Transverse colon (tissue), 4 donors: ENCODE measurements around the gene OR5A2. TPM values are rescaled to one million over a fixed set of nuclear protein-coding genes. Genes with fewer than 3 reads are reported as not detected.

Experiments
- DNase-seq: peaks from one replicate; pipeline ENCODE4 v3.0.0-alpha.2; 2019
- H3K27ac ChIP-seq, 4 donors: fragments of 200-600 bp; sonication (generic); 2 replicates each; pipeline ENCODE4 v1.5.1; 2016 to 2018; ENCODE audit warnings: inconsistent platforms in 4 of 4
- H3K27me3 ChIP-seq: fragments of 200-600 bp; sonication (generic); 2 replicates; pipeline ENCODE4 v1.5.1; 2017; ENCODE audit warnings: inconsistent platforms
- H3K36me3 ChIP-seq, 4 donors: fragments of 200-600 bp; sonication (generic); 2 replicates each; pipeline ENCODE4 v1.5.1; 2017 to 2019; ENCODE audit warnings: inconsistent platforms in 4 of 4
- H3K4me1 ChIP-seq, 4 donors: fragments of 200-600 bp; sonication (generic); 2 replicates each; pipeline ENCODE4 v1.5.1; 2017 to 2020; ENCODE audit warnings: inconsistent platforms in 4 of 4
- H3K4me3 ChIP-seq, 4 donors: fragments of 200-600 bp; sonication (generic); 1 replicate in 1 of 4; 2 replicates in 3 of 4; pipeline versions ENCODE4 v1.5.1 to v1.6.1; 2017 to 2019; ENCODE audit warnings: inconsistent platforms in 4 of 4
- H3K9me3 ChIP-seq, 2 donors: fragments of 200-600 bp; sonication (generic); 2 replicates each; pipeline ENCODE4 v1.5.1; 2017 to 2019; ENCODE audit warnings: inconsistent platforms in 2 of 2
- EP300 ChIP-seq: sonication (generic); formaldehyde crosslinking; IDR thresholded peaks from one replicate; pipeline ENCODE4 v1.6.1; 2017; ENCODE audit warnings: antibody characterized with exemption, low read depth
- POLR2A ChIP-seq: fragments of 450-650 bp; IDR thresholded peaks from one replicate; pipeline ENCODE4 v1.6.1; 2016; ENCODE audit warnings: antibody characterized with exemption, mild to moderate bottlenecking, moderate library complexity
- POLR2AphosphoS5 ChIP-seq, 3 donors: sonication (generic); formaldehyde crosslinking; IDR thresholded peaks; one replicate each; pipeline ENCODE4 v1.6.1; 2016; ENCODE audit warnings: antibody characterized with exemption in 3 of 3
- WGBS, 2 donors: methylation state at CpG; one replicate each; pipeline ENCODE4 v1.1.5; 2018; ENCODE audit warnings: low coverage in 1 of 2; 5-methylcytosine and 5-hydroxymethylcytosine counted together
- in situ Hi-C, 4 donors: fragments of 200-750 bp; cut with MboI; loops; one replicate each; pipeline versions ENCODE4 v1.15.0 to v1.15.1; 2017; ENCODE audit warnings: low sequenced_read_pairs in 3 of 4, low pct_ligation_motif_present in 1 of 4, low pct_unique_long_range_greater_than_20kb in 1 of 4
- intact Hi-C: fragments of 100-400 bp; cut with DNase I; formaldehyde crosslinking; loops from one replicate; pipeline ENCODE4 v1.15.1; 2023; ENCODE audit warnings: low total_unique reads
- total RNA-seq, 4 donors: library from RNA; depleted of rRNA; stranded (reverse); fragments of >200 nt; gene quantifications; one replicate each; pipeline ENCODE4 v1.1.0, GENCODE V29; 2016
- TF ChIP-seq, protein P1 (sequence below), 5 experiments: fragments of 200-600 bp in 3 of 5; fragments of 450-650 bp in 2 of 5; sonication (generic) in 3 of 5; IDR thresholded peaks; 1 replicate in 2 of 5; 2 replicates in 3 of 5; pipeline ENCODE4 v1.5.1; 2016 to 2017; ENCODE audit warnings: antibody characterized with exemption in 5 of 5, inconsistent platforms in 3 of 5, mild to moderate bottlenecking in 2 of 5, moderate library complexity in 1 of 5

OR5A2 gene
- total RNA-seq, 4 donors from 2014 or later: not detected

DNA sequence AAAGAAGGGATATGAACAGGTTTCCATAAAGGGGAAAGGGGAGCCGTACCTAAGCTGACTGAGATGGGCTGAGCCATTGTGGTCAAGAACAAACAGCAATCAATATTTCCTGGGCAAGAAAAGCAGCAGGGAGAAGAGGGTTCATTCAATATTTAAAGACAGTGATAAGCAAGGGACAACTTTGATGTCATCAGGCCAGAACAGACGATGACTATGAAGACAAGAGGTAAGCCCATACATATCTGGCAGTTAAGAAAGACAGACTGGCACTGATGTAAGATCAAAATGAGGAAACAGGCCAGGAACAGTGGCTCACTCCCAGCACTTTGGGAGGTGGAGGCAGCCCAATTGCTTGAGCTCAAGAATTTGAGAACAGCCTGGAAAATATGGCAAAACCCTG is 2.4 kb downstream of the OR5A2 start:
- Histone ChIP-seq H3K4me3 (no peak overlapping the region), H3K4me1 (no peaks in the 10 kb centered on the region), H3K27ac (no peak overlapping the region), H3K36me3 (no peaks in the 10 kb centered on the region), H3K9me3 (no peaks in the 10 kb centered on the region), H3K27me3 (no peaks in the 10 kb centered on the region)
- in situ Hi-C loops: no loop called here
- TF ChIP-seq EP300 (no peak), POLR2A (no peak), POLR2AphosphoS5 (IDR thresholded peaks at IDR 0.05) (no peak)
- TF ChIP-seq, protein P1, sequence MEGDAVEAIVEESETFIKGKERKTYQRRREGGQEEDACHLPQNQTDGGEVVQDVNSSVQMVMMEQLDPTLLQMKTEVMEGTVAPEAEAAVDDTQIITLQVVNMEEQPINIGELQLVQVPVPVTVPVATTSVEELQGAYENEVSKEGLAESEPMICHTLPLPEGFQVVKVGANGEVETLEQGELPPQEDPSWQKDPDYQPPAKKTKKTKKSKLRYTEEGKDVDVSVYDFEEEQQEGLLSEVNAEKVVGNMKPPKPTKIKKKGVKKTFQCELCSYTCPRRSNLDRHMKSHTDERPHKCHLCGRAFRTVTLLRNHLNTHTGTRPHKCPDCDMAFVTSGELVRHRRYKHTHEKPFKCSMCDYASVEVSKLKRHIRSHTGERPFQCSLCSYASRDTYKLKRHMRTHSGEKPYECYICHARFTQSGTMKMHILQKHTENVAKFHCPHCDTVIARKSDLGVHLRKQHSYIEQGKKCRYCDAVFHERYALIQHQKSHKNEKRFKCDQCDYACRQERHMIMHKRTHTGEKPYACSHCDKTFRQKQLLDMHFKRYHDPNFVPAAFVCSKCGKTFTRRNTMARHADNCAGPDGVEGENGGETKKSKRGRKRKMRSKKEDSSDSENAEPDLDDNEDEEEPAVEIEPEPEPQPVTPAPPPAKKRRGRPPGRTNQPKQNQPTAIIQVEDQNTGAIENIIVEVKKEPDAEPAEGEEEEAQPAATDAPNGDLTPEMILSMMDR (IDR thresholded peaks at IDR 0.05): no peak
- intact Hi-C loops: no loop called here
- WGBS, 2 donors: 79 to 80% methylated on average over 1 to 2 of the region's 2 CpGs
- no peak for DNase-seq

DNA sequence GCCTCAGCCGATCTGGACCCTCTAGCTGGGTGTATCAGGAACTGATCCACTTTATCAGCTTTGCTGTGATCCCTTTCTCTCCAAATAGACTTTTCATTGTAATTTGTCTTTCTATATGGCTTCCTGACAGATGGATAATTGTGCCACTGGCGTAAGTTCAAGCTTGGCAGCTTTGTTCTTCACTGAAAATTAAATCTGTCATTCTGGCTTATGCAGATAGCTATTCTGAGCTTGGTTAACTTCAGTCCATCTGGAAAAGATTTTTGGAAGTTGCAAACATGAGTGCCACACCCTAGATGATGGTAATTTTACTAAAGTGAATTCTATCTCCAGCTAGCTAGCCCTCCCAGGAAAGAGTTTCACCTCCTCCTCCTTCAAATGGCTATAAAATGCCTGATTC is 8.1 kb downstream of the OR5A2 start:
- TF ChIP-seq EP300: no peak
- TF ChIP-seq, protein P1 (IDR thresholded peaks at IDR 0.05): no peak
- TF ChIP-seq POLR2A: no peak
- no peak for TF ChIP-seq POLR2AphosphoS5 (IDR thresholded peaks at IDR 0.05)
- Histone ChIP-seq H3K36me3 (no peaks in the 10 kb centered on the region), H3K27ac (no peak overlapping the region), H3K27me3 (no peaks in the 10 kb centered on the region), H3K4me3 (no peak overlapping the region), H3K9me3 (no peaks in the 10 kb centered on the region), H3K4me1 (no peaks in the 10 kb centered on the region)
- 60 to 68% methylated on average over 1 to 2 of the region's 2 CpGs for WGBS, 2 donors
- in situ Hi-C loops: no loop called here
- intact Hi-C loops: no loop called here
- no peak for DNase-seq

- Histone ChIP-seq H3K36me3 (no peaks in the 10 kb centered on the region), H3K4me3 (no peak overlapping the region), H3K4me1 (no peaks in the 10 kb centered on the region), H3K27ac (no peak overlapping the region), H3K9me3 (no peaks in the 10 kb centered on the region), H3K27me3 (no peaks in the 10 kb centered on the region)
- in situ Hi-C loops: no loop called here
- 49 to 53% methylated on average over 5 of the region's 5 CpGs for WGBS, 2 donors
- DNase-seq: no peak
- intact Hi-C loops: no loop called here
- TF ChIP-seq POLR2A: no peak
- no peak for TF ChIP-seq POLR2AphosphoS5 (IDR thresholded peaks at IDR 0.05)
- TF ChIP-seq, protein P1 (IDR thresholded peaks at IDR 0.05): no peak
- no peak for TF ChIP-seq EP300
These were observed 9.2 kb downstream of the OR5A2 start for GRCh38 chr11:59417023-59417422.

GRCh38 chr11:59416613-59417012 is 9.6 kb downstream of the OR5A2 start:
- Histone ChIP-seq H3K36me3 (no peaks in the 10 kb centered on the region), H3K9me3 (no peaks in the 10 kb centered on the region), H3K4me3 (no peak overlapping the region), H3K27me3 (no peaks in the 10 kb centered on the region), H3K27ac (no peak overlapping the region), H3K4me1 (no peaks in the 10 kb centered on the region)
- no peak for TF ChIP-seq EP300
- no peak for TF ChIP-seq POLR2A
- no peak for TF ChIP-seq POLR2AphosphoS5 (IDR thresholded peaks at IDR 0.05)
- TF ChIP-seq, protein P1 (IDR thresholded peaks at IDR 0.05): no peak
- WGBS, 2 donors: 82 to 83% methylated on average over 5 of the region's 5 CpGs
- in situ Hi-C loops: no loop called here
- no peak for DNase-seq
- intact Hi-C loops: no loop called here
